Thyroid gland (tissue), 4 donors: ENCODE results near the gene LILRA2.

Experiments
- CTCF ChIP-seq, 6 experiments: fragments of 200-600 bp in 3 of 6; fragments of 450-650 bp in 3 of 6; sonication (generic) in 3 of 6; IDR thresholded peaks; one replicate each; pipeline ENCODE4 v1.5.1; 2016 to 2019; ENCODE audit warnings: antibody characterized with exemption in 6 of 6, mild to moderate bottlenecking in 2 of 6, inconsistent platforms in 1 of 6, moderate library complexity in 1 of 6
- POLR2A ChIP-seq, 2 donors: fragments of 450-650 bp; IDR thresholded peaks; one replicate each; pipeline ENCODE4 v1.6.1; 2017; ENCODE audit warnings: antibody characterized with exemption in 2 of 2, mild to moderate bottlenecking in 2 of 2, moderate library complexity in 1 of 2

DNA sequence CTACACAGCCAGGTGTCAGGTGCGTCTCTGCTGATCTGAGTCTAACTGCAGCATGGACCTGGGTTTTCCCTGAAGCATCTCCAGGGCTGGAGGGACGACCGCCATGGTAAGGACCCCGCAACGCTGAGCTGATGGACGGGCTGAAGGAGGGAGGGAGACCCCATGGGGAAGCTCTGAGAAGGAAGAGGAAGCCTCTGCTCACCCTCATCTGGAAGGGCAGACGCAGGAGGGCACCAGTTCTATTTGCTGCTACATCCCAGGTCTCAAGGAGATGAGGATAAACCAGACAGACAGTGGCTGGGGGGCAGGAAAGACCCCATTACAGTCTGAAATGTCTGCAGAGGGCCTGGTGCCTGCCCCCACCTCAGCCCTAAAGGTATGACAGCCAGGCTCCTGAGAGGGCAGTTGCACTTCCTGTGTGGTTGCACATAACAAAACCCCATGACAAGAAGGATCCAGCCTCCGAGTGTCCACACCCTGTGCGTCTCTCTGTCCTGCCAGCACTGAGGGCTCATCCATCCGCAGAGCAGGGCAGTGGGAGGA lies at the start of gene LILRA2:
- TF ChIP-seq CTCF (IDR thresholded peaks at IDR 0.05) = no peak
- no peak for TF ChIP-seq POLR2A (IDR thresholded peaks at IDR 0.05)
